DLD1 (cell line): ENCODE measurements around the gene SLC11A1.

ENCODE experiments used
- in situ Hi-C: cut with HindIII; loops from 2 replicates; pipeline ENCODE4 v1.10.0; 2017; ENCODE audit warnings: low sequenced_read_pairs

Gene SLC11A1

GRCh38 chr2:218403810-218404209, 21.7 kb downstream of the SLC11A1 start:
- in situ Hi-C loops, result no loop called here

GRCh38 chr2:218404351-218405085, 22.4 kb downstream of the SLC11A1 start:
- in situ Hi-C loops, result no loop called here

DNA sequence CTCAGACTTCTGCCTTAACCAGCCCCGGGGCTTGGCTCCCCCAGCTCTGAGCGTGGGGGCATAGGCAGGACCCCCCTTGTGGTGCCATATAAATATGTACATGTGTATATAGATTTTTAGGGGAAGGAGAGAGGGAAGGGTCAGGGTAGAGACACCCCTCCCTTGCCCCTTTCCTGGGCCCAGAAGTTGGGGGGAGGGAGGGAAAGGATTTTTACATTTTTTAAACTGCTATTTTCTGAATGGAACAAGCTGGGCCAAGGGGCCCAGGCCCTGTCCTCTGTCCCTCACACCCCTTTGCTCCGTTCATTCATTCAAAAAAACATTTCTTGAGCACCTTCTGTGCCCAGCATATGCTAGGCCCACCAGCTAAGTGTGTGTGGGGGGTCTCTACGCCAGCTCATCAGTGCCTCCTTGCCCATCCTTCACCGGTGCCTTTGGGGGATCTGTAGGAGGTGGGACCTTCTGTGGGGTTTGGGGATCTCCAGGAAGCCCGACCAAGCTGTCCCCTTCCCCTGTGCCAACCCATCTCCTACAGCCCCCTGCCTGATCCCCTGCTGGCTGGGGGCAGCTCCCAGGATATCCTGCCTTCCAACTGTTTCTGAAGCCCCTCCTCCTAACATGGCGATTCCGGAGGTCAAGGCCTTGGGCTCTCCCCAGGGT, 23.1 kb downstream of the SLC11A1 start:
- in situ Hi-C loops, result no loop called here

- in situ Hi-C loops, result no loop called here
Measured at GRCh38 chr2:218405746-218406208, 23.7 kb downstream of the SLC11A1 start.

DNA sequence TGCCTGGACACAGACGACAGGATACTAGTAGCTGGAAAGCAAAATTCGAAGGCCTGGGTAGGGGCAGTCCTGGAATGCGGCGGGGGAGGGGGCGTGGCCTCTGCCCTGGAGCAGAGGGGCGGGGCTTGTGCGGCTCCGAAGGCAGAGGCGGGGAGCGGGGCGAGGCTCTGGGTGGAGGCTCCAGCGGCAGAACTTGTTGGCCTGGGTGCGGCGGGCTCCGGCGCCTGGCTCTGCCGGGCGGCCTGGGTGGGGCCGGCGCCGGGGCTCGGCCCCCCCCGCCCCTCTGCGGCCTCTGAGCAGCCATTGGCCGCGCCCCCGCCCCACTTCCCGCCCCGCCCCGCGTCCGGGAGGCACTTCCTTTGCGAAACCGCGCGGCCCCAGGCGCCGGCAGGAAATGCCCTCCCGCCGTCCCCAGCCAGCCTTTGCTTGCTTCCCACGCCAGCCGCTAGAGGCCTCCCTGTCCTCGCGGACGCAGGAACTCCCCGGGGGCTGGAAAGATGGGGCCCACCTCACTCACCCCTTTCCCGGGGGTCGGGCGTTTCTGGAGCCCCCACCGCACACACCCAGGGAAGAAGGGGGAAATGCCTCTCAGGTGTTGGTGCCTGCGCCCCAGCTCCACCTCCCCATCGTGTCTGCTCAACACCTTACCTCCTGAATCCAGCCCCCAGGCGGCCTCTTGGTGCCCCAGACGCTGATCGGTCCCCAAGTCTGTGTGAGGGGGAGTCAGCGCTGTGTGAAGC, 24.3 kb downstream of the SLC11A1 start:
- in situ Hi-C loops, result no loop called here

DNA sequence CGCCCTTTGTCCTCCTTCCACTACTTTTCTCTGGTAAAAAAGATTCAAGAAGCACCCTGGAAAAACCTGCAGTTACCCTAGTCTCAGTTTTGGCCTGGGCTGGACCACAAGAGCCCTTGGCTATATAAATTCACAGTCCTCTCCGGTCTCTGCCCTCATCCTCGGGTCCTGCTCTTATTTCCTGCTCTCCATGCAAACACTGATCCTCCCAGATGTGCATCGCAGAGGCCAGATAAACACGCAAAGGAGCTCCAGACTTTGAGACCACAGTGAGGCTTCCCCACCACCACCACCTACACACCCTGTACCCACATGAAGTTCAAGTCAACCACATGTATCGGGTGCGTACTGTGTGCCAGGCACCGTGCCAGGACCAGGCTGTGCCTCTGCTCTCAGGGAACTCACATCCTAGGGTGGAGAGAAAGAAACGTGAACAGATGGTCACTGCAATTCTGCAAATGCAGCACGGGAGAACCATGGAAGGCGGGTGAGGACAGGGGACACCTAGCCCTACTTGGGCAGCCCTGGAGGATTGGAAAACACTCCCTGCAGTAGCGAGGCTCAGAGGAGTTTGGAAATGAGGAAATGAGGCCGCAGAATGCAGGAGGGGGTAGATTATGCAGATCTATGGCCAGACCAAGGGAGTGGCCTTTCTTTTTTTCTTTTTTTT, 25.0 kb downstream of the SLC11A1 start:
- in situ Hi-C loops, result no loop called here

GRCh38 chr2:218407717-218408116, 25.6 kb downstream of the SLC11A1 start:
- in situ Hi-C loops, result no loop called here

- in situ Hi-C loops, result no loop called here
Measured at GRCh38 chr2:218418321-218418716, 36.2 kb downstream of the SLC11A1 start.

DNA sequence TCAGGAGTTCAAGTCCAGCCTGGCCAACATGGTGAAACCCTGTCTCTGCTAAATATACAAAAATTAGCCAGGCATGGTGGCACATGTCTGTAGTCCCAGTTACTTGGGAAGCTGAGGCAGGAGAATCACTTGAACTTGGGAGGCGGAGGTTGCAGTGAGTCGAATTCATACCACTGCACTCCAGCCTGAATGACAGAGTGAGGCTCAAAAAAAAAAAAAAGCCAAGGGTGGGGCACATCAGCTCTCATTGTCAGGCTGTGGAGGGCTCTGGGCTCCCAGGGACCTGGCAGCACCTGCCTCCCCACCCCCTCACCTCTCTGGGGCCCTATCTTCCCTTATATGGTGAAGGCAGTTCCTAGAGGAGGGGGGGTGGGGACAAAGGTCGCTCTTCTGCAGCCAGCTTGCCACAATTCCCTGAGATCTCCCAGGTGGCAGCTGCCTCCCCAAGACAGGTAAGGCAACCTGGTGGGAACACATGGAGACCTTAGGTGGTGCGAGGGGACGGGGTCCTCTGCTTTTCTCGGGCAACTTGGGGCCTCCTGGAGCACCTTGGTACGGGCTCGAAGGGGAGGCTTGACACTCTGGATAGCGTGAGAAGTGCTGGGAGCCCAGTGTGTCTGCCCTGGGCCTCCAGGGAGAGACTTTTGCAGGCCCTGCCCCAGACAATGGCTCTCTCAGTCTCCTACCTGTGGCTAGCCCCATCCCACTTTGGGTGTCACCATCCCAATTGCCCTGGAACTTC, 36.8 kb downstream of the SLC11A1 start, which contains the start of gene VIL1:
Gene VIL1 (plus strand): TSS at position 407 of the 742 bp plus-strand sequence. CDS start 4,656 bp downstream, outside the sequence.
- in situ Hi-C loops, result no loop called here

DNA sequence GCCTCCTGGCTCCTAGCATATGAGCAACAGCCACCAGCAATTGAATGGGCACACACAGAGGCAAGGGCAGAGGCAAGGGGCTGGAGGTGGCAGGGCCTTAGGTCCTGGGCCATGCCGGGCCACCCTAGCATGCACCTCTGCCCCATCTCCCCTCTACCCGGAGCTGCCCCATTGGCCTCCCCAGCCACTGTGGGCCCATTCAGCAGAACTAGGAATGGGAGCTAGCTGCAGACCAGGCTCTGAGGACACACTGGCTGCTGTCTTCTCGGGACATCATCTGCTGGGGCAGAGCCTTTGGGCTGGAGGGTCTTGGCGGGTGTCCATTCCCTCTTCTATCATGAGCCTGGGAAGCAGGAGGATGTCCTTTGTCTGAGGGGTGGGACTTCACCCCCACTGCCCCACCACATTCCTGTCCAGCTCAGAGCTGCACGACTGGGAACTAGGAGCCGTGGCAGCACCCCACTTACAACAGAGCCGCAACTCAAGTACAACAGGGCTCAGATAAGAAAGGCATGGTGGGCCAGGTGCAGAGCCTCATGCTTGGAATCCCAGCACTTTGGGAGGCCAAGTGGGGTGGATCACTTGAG, 37.6 kb downstream of the SLC11A1 start:
- in situ Hi-C loops, result no loop called here

- in situ Hi-C loops, result no loop called here
Measured at GRCh38 chr2:218421027-218421426, 39.0 kb downstream of the SLC11A1 start.

GRCh38 chr2:218422403-218423086, 40.5 kb downstream of the SLC11A1 start:
- in situ Hi-C loops, result no loop called here

DNA sequence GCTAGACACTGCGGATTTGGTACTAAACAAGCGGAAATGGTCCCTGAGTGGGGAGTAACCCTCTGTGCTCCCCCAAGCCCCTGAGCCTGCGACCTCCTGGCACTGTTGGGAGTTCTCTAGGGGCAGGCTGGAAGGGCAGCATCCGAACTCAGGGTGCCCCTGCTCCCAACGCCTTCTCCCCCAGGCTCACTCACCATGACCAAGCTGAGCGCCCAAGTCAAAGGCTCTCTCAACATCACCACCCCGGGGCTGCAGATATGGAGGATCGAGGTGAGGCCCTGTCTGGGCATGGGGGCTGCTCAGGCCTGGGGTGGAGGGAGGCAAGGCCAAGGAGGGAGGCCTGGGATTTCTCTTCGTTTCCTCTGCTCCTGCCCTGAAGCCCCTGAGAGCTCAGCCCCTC, 41.5 kb downstream of the SLC11A1 start:
- in situ Hi-C loops, result no loop called here

- in situ Hi-C loops, result no loop called here
Measured at GRCh38 chr2:218425531-218425930, 43.5 kb downstream of the SLC11A1 start.

DNA sequence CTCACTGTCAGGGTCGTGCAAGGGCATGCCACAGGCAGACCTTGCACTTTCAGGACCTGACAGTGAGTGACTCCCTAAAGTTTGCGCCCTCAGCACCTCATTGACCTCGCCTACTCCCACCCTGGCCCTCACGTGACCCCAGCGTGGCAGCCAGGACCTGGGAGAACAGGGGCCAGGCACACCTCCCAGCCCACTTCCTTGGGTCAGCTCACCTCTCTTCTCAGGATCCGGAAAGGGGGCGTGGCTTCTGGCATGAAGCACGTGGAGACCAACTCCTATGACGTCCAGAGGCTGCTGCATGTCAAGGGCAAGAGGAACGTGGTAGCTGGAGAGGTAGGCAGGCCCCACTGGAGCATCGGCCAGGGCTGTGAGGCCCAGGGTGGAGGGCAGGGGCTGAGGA, 45.7 kb downstream of the SLC11A1 start:
- in situ Hi-C loops, result no loop called here

- in situ Hi-C loops, result no loop called here
Measured at GRCh38 chr2:218428846-218429558, 46.9 kb downstream of the SLC11A1 start.

GRCh38 chr2:218429911-218430692, 48.0 kb downstream of the SLC11A1 start:
- in situ Hi-C loops, result no loop called here

- in situ Hi-C loops, result no loop called here
Measured at GRCh38 chr2:218430721-218431120, 48.6 kb downstream of the SLC11A1 start.
